Measurements from ENCODE around the gene BPTF.
"Not testable (repeated sequence)": the region's sequence is repeated elsewhere in the genome, so short reads cannot be mapped to it uniquely, and the experiment has no call there.

BPTF gene

GRCh38 chr17:67902511-67903231 is 77.4 kb downstream of the BPTF start:
- no peak for TF ChIP-seq CTCF (IDR thresholded peaks at IDR 0.05; ENCODE audit: control insufficient read depth, extremely low read depth, insufficient read depth)
- H3K4me3 ChIP-seq (ENCODE audit: low read depth, low read length) = no peak overlapping the region
- no peak for DNase-seq (ENCODE audit: low read depth)

GRCh38 chr17:67905298-67905697 is 80.0 kb downstream of the BPTF start:
- DNase-seq (ENCODE audit: low read depth); H3K4me3 ChIP-seq (ENCODE audit: low read depth, low read length): not testable (repeated sequence)

- not testable (repeated sequence) for DNase-seq (ENCODE audit: low read depth); H3K4me3 ChIP-seq (ENCODE audit: low read depth, low read length)
Measured at GRCh38 chr17:67910117-67910803, 85.0 kb downstream of the BPTF start.

GRCh38 chr17:67911059-67911782 is 85.9 kb downstream of the BPTF start:
- no peak overlapping the region for H3K4me3 ChIP-seq (ENCODE audit: low read depth, low read length)
- DNase-seq (ENCODE audit: low read depth) = no peak
- TF ChIP-seq CTCF (IDR thresholded peaks at IDR 0.05; ENCODE audit: control insufficient read depth, extremely low read depth, insufficient read depth) = no peak

GRCh38 chr17:67912088-67912487 is 86.8 kb downstream of the BPTF start:
- H3K4me3 ChIP-seq (ENCODE audit: low read depth, low read length) = no peak overlapping the region
- TF ChIP-seq CTCF (IDR thresholded peaks at IDR 0.05; ENCODE audit: control insufficient read depth, extremely low read depth, insufficient read depth) = no peak

GRCh38 chr17:67912656-67913055 is 87.4 kb downstream of the BPTF start:
- no peak for TF ChIP-seq CTCF (IDR thresholded peaks at IDR 0.05; ENCODE audit: control insufficient read depth, extremely low read depth, insufficient read depth)
- DNase-seq (ENCODE audit: low read depth) = no peak
- no peak overlapping the region for H3K4me3 ChIP-seq (ENCODE audit: low read depth, low read length)

More at GRCh38 chr17:67912088-67912487, 86.8 kb downstream of the BPTF start:
- DNase-seq (ENCODE audit: low read depth) = no peak

- TF ChIP-seq CTCF (IDR thresholded peaks at IDR 0.05; ENCODE audit: control insufficient read depth, extremely low read depth, insufficient read depth) = no peak
- H3K4me3 ChIP-seq (ENCODE audit: low read depth, low read length) = no peak overlapping the region
- no peak for DNase-seq (ENCODE audit: low read depth)
Measured at GRCh38 chr17:67920212-67920611, 94.9 kb downstream of the BPTF start.
